ENCODE data around the gene MMP24OS. TPM values are rescaled to one million over a fixed set of nuclear protein-coding genes. Genes with fewer than 3 reads are reported as not detected.

MMP24OS gene
- total RNA-seq, 4 donors from 2014 or later = 12.8 to 21.5 (median 18.7) TPM

DNA sequence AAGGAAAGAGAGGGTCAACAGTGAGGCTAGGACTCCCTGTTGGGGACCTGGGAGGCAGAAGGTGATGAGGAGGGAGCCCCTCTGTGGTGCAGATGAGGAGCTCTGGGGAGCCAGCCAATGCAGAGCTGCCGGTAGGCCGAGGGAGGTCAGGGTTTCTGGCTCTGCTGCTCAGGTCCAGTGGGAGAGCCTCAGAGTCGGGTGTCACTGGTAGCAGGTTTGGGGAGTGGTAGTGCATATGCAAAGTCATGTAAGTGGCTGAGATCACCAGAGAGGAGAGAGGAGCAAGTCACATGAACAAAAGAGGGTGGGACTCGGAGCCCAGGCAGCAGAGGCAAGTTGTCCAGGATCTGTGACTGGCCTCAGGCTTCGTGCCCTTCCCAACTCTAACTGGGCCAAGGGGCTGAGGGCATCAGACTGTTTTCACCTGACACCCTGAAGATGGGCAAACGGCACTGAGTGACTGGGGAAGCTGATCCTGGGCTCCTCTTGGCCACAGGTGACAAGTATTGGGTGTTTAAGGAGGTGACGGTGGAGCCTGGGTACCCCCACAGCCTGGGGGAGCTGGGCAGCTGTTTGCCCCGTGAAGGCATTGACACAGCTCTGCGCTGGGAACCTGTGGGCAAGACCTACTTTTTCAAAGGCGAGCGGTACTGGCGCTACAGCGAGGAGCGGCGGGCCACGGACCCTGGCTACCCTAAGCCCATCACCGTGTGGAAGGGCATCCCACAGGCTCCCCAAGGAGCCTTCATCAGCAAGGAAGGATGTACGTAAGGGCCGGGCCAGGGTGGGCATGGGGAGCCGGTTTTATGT, 6.6 kb downstream of the MMP24OS start:
- Histone ChIP-seq H3K27ac (no peak overlapping the region), H3K4me3 (no peak overlapping the region), H3K27me3 (no peaks in the 10 kb centered on the region), H3K4me1 (peaks cover 0 to 19% (median 2%) of the 10 kb centered on the region in 3 donors), H3K9me3 (no peaks in the 10 kb centered on the region), H3K36me3 (peaks cover 0 to 87% (median 10%) of the 10 kb centered on the region in 3 donors)
- 89 to 91% methylated on average over 10 to 18 of the region's 20 CpGs for WGBS, 2 donors
- TF ChIP-seq POLR2A (IDR thresholded peaks at IDR 0.05) = no peak
- TF ChIP-seq, protein P1, sequence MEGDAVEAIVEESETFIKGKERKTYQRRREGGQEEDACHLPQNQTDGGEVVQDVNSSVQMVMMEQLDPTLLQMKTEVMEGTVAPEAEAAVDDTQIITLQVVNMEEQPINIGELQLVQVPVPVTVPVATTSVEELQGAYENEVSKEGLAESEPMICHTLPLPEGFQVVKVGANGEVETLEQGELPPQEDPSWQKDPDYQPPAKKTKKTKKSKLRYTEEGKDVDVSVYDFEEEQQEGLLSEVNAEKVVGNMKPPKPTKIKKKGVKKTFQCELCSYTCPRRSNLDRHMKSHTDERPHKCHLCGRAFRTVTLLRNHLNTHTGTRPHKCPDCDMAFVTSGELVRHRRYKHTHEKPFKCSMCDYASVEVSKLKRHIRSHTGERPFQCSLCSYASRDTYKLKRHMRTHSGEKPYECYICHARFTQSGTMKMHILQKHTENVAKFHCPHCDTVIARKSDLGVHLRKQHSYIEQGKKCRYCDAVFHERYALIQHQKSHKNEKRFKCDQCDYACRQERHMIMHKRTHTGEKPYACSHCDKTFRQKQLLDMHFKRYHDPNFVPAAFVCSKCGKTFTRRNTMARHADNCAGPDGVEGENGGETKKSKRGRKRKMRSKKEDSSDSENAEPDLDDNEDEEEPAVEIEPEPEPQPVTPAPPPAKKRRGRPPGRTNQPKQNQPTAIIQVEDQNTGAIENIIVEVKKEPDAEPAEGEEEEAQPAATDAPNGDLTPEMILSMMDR (IDR thresholded peaks at IDR 0.05) = no peak
- DNase-seq = no peak
- intact Hi-C loops (cut with DNase I) = no loop called here

DNA sequence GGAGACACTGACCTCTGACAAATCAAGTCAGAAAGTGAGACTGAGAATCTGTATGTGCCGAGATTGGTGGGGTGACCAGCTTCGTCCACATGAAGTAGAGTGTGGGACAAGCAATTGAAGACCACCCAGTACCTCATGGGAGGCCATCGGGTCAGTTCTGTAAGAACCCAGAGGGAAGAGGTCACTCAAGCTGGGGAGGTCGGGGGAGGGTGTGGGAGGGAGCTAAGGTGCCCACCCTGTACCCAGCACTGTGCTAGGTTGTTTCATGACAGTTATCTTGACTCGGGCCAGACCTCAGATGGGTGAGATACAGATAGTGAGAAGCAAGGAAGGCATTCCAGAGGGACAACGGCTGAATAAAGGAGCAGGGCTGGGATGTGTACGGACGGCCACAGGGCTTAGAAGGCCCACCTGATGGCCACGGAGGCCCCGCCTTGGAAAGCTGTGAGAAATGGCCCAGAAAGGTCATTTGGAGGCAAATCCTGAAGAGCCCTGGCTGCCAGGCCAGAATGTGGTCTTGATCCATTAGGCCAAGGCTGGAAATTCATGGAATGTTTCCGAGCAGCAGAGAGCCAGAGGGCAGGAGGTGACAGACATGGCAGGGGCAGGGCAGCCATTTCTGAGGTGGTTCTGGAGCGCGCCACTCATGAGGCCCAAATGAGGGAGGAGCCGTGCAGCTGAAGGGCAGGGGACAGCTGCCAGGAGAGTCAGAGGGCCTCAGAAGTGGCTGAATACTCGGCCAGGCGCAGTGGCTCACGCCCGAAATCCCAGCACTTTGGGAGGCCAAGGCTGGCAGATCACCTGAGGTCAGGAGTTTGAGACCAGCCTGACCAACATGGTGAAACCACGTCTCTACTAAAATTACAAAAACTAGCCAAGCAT, 7.7 kb downstream of the MMP24OS start:
- H3K9me3 ChIP-seq = no peaks in the 10 kb centered on the region
- intact Hi-C loops (cut with DNase I) = no loop called here
- H3K4me1 ChIP-seq = peaks cover 0 to 9% (median 0%) of the 10 kb centered on the region in 3 donors
- H3K36me3 ChIP-seq = peaks cover 0 to 81% (median 10%) of the 10 kb centered on the region in 3 donors
- H3K27me3 ChIP-seq = no peaks in the 10 kb centered on the region
- H3K27ac ChIP-seq = no peak overlapping the region
- 84 to 94% methylated on average over 10 to 12 of the region's 19 CpGs for WGBS, 2 donors
- no peak for TF ChIP-seq POLR2A (IDR thresholded peaks at IDR 0.05)
- TF ChIP-seq, protein P1 (IDR thresholded peaks at IDR 0.05) = no peak
- no peak for DNase-seq
- H3K4me3 ChIP-seq = no peak overlapping the region

DNA sequence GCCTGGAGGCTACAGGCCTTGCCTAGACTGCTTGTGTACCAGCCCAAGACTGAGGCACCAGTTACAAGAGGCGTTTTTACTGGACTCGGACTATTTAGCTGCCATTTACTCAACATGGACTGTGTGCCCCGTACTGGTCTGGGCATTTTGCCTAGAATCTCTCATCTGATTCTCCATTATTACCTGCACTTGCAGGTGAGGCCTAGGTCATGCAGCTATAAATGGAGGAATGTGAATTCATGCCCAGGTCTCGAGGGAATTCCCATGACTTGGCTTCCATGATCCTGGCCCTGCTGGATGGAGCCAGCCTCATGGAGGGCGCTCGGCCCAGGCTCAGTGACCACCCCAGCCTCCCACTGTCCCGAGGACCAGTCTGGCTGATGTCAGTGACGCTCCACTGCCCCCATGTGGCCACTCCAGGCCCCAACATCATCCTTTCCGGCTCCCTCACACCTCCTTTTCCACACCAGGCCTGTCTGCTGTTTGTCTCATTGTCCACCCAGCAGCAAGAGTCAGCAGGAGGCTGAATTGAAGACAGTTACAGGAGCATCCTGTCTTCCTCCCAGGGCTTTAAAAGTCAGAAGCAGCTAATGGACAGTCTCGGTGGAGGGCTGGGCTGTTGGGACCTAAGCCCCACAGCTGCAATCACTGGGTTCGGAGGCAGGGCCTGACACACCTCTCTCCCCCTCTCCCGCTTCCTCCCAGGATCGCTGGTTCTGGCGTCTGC, 8.7 kb downstream of the MMP24OS start:
- intact Hi-C loops (cut with DNase I) = loop anchor here (10.0 kb wide), 1 partner anchor 54 kb away; no protein-coding TSS in a partner anchor

DNA sequence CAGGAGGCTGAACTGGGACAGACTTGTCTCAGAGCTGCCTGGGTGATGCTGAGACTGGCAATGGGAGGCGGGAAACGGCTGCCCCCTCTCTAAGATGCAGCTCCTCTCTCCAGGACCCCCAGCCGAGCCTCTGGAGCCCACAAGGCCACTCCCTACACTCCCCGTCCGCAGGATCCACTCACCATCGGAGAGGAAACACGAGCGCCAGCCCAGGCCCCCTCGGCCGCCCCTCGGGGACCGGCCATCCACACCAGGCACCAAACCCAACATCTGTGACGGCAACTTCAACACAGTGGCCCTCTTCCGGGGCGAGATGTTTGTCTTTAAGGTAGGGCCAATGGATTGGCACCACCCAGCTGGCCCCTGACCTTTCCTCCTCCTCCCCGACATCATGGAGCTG, 10.8 kb downstream of the MMP24OS start:
- H3K4me1 ChIP-seq = peaks cover 0 to 19% (median 0%) of the 10 kb centered on the region in 3 donors
- H3K4me3 ChIP-seq = no peak overlapping the region
- no peaks in the 10 kb centered on the region for H3K27me3 ChIP-seq
- WGBS, 2 donors = 91 to 97% methylated on average over 4 to 13 of the region's 16 CpGs
- intact Hi-C loops (cut with DNase I) = loop anchor here (10.0 kb wide), 1 partner anchor 52 kb away; no protein-coding TSS in a partner anchor
- no peak overlapping the region for H3K27ac ChIP-seq
- H3K36me3 ChIP-seq = peaks cover 0 to 70% (median 10%) of the 10 kb centered on the region in 3 donors
- no peaks in the 10 kb centered on the region for H3K9me3 ChIP-seq
- no peak for DNase-seq
- TF ChIP-seq, protein P1 (IDR thresholded peaks at IDR 0.05) = no peak
- TF ChIP-seq POLR2A (IDR thresholded peaks at IDR 0.05) = no peak

More for the DNA sequence above, 8.7 kb downstream of the MMP24OS start:
- Histone ChIP-seq H3K4me1 (peaks cover 0 to 7% (median 0%) of the 10 kb centered on the region in 3 donors), H3K27ac (no peak overlapping the region), H3K9me3 (no peaks in the 10 kb centered on the region), H3K36me3 (peaks cover 0 to 72% (median 10%) of the 10 kb centered on the region in 3 donors), H3K4me3 (no peak overlapping the region), H3K27me3 (no peaks in the 10 kb centered on the region)
- DNase-seq = no peak
- WGBS, 2 donors = 50 to 57% methylated on average over 8 to 11 of the region's 14 CpGs
- TF ChIP-seq, protein P1 (IDR thresholded peaks at IDR 0.05) = peak; percentile 49 to 65 (median 53)
- no peak for TF ChIP-seq POLR2A (IDR thresholded peaks at IDR 0.05)
